ENCODE measurements around the gene MAPRE2. TPM values are rescaled to one million over a fixed set of nuclear protein-coding genes. Genes with fewer than 3 reads are reported as not detected.

MAPRE2 gene
- total and polyA plus RNA-seq, 9 donors = 16.2 to 59.9 (median 27.8) TPM

DNA sequence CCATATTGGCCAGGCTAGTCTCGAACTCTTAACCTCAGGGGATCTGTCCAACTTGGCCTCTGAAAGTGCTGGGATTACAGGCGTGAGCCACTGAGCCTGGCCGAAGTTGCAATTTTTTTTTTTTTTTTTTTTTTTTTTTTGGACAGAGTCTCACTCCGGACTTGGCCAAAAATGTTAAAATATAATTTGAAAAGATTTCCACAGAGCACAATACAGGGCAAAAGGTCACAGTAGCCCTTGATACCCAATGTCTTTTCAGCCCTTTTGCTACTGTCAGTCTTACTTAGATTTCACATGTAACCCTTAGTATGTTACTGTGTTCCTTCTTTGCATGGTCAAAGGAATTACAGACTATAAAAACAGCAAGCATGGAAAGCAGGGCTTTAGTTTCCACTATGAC lies 42.6 kb upstream of the MAPRE2 start:
- no peak overlapping the region for H3K4me3 ChIP-seq
- H3K27ac ChIP-seq = no peak overlapping the region
- 49 to 90% (median 78%) methylated on average over 4 of the region's 4 CpGs for WGBS, 3 donors
- H3K9me3 ChIP-seq = no peaks in the 10 kb centered on the region
- DNase-seq = no peak
- H3K27me3 ChIP-seq = no peaks in the 10 kb centered on the region
- no peak for TF ChIP-seq POLR2A (IDR thresholded peaks at IDR 0.05)
- TF ChIP-seq, protein P1, sequence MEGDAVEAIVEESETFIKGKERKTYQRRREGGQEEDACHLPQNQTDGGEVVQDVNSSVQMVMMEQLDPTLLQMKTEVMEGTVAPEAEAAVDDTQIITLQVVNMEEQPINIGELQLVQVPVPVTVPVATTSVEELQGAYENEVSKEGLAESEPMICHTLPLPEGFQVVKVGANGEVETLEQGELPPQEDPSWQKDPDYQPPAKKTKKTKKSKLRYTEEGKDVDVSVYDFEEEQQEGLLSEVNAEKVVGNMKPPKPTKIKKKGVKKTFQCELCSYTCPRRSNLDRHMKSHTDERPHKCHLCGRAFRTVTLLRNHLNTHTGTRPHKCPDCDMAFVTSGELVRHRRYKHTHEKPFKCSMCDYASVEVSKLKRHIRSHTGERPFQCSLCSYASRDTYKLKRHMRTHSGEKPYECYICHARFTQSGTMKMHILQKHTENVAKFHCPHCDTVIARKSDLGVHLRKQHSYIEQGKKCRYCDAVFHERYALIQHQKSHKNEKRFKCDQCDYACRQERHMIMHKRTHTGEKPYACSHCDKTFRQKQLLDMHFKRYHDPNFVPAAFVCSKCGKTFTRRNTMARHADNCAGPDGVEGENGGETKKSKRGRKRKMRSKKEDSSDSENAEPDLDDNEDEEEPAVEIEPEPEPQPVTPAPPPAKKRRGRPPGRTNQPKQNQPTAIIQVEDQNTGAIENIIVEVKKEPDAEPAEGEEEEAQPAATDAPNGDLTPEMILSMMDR (IDR thresholded peaks at IDR 0.05) = no peak
- no peak for TF ChIP-seq EP300 (IDR thresholded peaks at IDR 0.05)
- intact Hi-C loops (cut with DNase I) = no loop called here
- H3K36me3 ChIP-seq = no peaks in the 10 kb centered on the region
- no peaks in the 10 kb centered on the region for H3K4me1 ChIP-seq (ENCODE audit: insufficient read depth)

DNA sequence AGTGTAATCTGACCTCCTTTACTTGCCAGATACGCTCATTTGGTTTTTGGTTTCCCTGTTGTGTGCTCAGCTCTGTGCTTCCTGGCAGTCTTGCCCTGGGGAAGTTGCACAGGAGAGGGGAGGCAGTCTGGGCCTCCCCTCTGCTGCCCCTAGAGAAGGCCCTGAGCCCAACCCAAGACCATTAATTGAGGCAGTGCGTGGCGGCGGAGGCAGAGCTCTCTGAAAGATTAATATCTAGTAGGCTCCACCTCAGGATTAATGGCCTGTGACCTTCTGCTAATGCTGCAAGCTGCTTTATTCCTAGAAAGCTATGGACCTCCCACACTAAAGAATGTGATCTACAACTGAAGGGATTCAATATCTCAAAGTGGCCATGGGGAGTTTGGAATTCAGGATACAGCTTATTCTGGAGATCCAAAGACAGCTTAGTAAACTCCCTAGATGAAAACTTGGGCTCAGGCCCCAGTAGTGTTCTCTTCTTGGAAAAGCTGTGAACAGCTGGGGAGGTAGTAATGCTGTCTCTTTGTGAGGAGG lies 41.4 kb upstream of the MAPRE2 start:
- Histone ChIP-seq H3K4me1 (ENCODE audit: insufficient read depth) (no peaks in the 10 kb centered on the region), H3K27ac (no peak overlapping the region), H3K36me3 (no peaks in the 10 kb centered on the region), H3K27me3 (no peaks in the 10 kb centered on the region), H3K9me3 (no peaks in the 10 kb centered on the region), H3K4me3 (no peak overlapping the region)
- TF ChIP-seq, protein P1 (IDR thresholded peaks at IDR 0.05) = no peak
- TF ChIP-seq EP300 (IDR thresholded peaks at IDR 0.05) (no peak), POLR2A (IDR thresholded peaks at IDR 0.05) (no peak)
- 54 to 57% (median 55%) methylated on average over 4 of the region's 4 CpGs for WGBS, 3 donors
- intact Hi-C loops (cut with DNase I) = loop anchor here in 2 of 4 donors (10.0 kb wide), 2 partner anchors 145 to 355 kb away; no protein-coding TSS in a partner anchor
- no peak for DNase-seq

DNA sequence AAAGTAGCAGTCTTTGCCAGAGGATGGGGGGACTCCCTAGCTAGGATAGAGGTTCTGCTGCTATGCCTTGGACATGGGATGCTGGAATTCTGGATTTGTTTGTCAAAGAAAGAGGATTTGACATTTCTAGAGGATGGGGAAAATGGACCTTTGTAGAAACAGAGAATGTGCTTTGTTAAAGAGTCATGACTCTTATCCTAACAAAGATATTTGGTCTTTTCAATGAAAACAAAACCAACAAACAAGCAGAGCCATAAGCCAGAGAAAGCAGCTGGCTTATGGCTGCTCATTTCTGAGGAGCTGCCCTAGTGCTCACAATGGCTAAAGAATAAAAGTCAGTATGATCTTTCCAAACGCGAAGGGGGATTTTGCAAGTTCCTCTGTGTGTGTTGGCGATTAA lies 40.8 kb upstream of the MAPRE2 start:
- 47 to 61% (median 54%) methylated on average over 3 of the region's 3 CpGs for WGBS, 3 donors
- TF ChIP-seq, protein P1 (IDR thresholded peaks at IDR 0.05) = no peak
- TF ChIP-seq EP300 (IDR thresholded peaks at IDR 0.05) (no peak), POLR2A (IDR thresholded peaks at IDR 0.05) (no peak)
- H3K27me3 ChIP-seq = no peaks in the 10 kb centered on the region
- no peaks in the 10 kb centered on the region for H3K36me3 ChIP-seq
- H3K9me3 ChIP-seq = no peaks in the 10 kb centered on the region
- no peak overlapping the region for H3K4me3 ChIP-seq
- no peak overlapping the region for H3K27ac ChIP-seq
- DNase-seq = no peak
- H3K4me1 ChIP-seq (ENCODE audit: insufficient read depth) = no peaks in the 10 kb centered on the region
- intact Hi-C loops (cut with DNase I) = loop anchor here in 2 of 4 donors (10.0 kb wide), 2 partner anchors 144 to 354 kb away; no protein-coding TSS in a partner anchor

DNA sequence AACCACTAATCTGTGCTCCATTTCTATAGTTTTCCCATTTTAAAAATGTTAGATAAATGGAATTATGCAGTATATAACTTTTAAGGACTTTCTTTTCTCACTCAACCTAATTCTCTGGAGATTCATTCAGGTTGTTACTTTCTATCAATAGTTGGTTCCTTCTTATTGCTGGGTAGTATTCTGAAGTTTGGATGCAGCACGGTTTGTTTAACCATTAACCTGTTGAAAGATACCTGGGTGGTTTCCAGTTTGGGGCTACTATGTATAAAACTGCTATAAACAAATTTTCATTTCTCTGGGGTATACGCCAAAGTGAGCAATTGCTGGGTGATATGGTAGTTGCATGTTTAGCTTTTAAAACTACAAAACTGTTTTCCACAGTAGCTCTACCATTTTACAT lies 39.1 kb upstream of the MAPRE2 start:
- no peaks in the 10 kb centered on the region for H3K9me3 ChIP-seq
- no peak for TF ChIP-seq EP300 (IDR thresholded peaks at IDR 0.05)
- TF ChIP-seq, protein P1 (IDR thresholded peaks at IDR 0.05) = no peak
- no peak for TF ChIP-seq POLR2A (IDR thresholded peaks at IDR 0.05)
- intact Hi-C loops (cut with DNase I) = loop anchor here in 2 of 4 donors (10.0 kb wide), 2 partner anchors 143 to 353 kb away; no protein-coding TSS in a partner anchor
- no peaks in the 10 kb centered on the region for H3K36me3 ChIP-seq
- no peak overlapping the region for H3K27ac ChIP-seq
- no peaks in the 10 kb centered on the region for H3K4me1 ChIP-seq (ENCODE audit: insufficient read depth)
- no peaks in the 10 kb centered on the region for H3K27me3 ChIP-seq
- no peak overlapping the region for H3K4me3 ChIP-seq
- DNase-seq = no peak
- 86 to 91% (median 91%) methylated on average over 2 of the region's 2 CpGs for WGBS, 3 donors
